Adrenal gland (tissue), 12 donors: ENCODE measurements around the gene KRT15. TPM values are rescaled to one million over a fixed set of nuclear protein-coding genes. Genes with fewer than 3 reads are reported as not detected.

Experiments
- DNase-seq, 7 donors: peaks; one replicate each; pipeline ENCODE4 v3.0.0-alpha.2; 2019 to 2020
- H3K27ac ChIP-seq, 5 donors: fragments of 200-600 bp; sonication (generic) in 4 of 5; 1 replicate in 3 of 5; 2 replicates in 2 of 5; pipeline versions ENCODE4 v1.5.1 to v1.8.0; 2016 to 2020; ENCODE audit warnings: mild to moderate bottlenecking in 1 of 5
- H3K27me3 ChIP-seq: fragments of 200-600 bp; 2 replicates; pipeline ENCODE4 v1.8.0; 2021
- H3K36me3 ChIP-seq, 2 donors: fragments of 200-600 bp; replicated peaks in 1 of 2; 1 replicate in 1 of 2; 2 replicates in 1 of 2; pipeline versions ENCODE4 v1.5.1 to v1.8.0; 2018 to 2022
- H3K4me1 ChIP-seq, 2 donors: fragments of 200-600 bp; replicated peaks in 1 of 2; 1 replicate in 1 of 2; 2 replicates in 1 of 2; pipeline versions ENCODE4 v1.5.1 to v1.8.0; 2018 to 2021
- H3K4me3 ChIP-seq, 4 donors: fragments of 200-600 bp; sonication (generic) in 3 of 4; one replicate each; pipeline ENCODE4 v1.5.1; 2016 to 2018
- H3K9me3 ChIP-seq, 3 donors: fragments of 200-600 bp; sonication (generic) in 1 of 3; replicated peaks in 1 of 3; 1 replicate in 2 of 3; 2 replicates in 1 of 3; pipeline versions ENCODE4 v1.5.1 to v1.8.0; 2016 to 2021
- POLR2A ChIP-seq, 2 donors: fragments of 450-650 bp; IDR thresholded peaks; one replicate each; pipeline ENCODE4 v1.6.1; 2017; ENCODE audit warnings: antibody characterized with exemption in 2 of 2, mild to moderate bottlenecking in 2 of 2, moderate library complexity in 1 of 2
- WGBS, 4 donors: extraction: QIAGEN DNeasy Blood & Tissue Kit in 2 of 4; methylation state at CpG; one replicate each; pipeline versions ENCODE4 v1.1.5 to v1.1.7; 2013 to 2017; 5-methylcytosine and 5-hydroxymethylcytosine counted together
- intact Hi-C, 2 donors: fragments of 100-400 bp; cut with DNase I; formaldehyde crosslinking; loops; one replicate each; pipeline versions ENCODE4 v1.14.1 to v1.15.0; 2022 to 2023
- polyA plus RNA-seq, 3 donors: library from polyadenylated mRNA; stranded (reverse); fragments of 200-250 nt in 2 of 3; fragments of 350-450 nt in 1 of 3; fragmentation: Illumina TruSeq in 1 of 3; extraction: RNeasy Lipid Tissue Mini Kit (QIAGEN cat#74804) in 1 of 3; gene quantifications; one replicate each; pipeline ENCODE4 v1.2.3, GENCODE V29; 2013 to 2014
- total RNA-seq, 9 donors: library from RNA; depleted of rRNA in 4 of 9; stranded (reverse); fragments of >200 nt in 4 of 9; fragments of 120-200 nt in 1 of 9; fragmentation: NEBNext Ultra II Directional in 1 of 9; extraction: Animal tissue kit (Norgen Biotek cat#: 25700) in 1 of 9; gene quantifications; one replicate each; pipeline versions ENCODE4 v1.1.0 to v1.2.4, GENCODE V29; 2013 to 2023
- TF ChIP-seq, protein P1 (sequence below), 6 experiments: fragments of 450-650 bp in 4 of 6; fragments of 200-600 bp in 2 of 6; sonication (generic) in 1 of 6; IDR thresholded peaks; 1 replicate in 5 of 6; 2 replicates in 1 of 6; pipeline versions ENCODE4 v1.5.1 to v1.8.0; 2016 to 2021; ENCODE audit warnings: antibody characterized with exemption in 6 of 6, mild to moderate bottlenecking in 2 of 6, moderate library complexity in 1 of 6
- donor health status: healthy with polysubstance abuse.
- donor health status: Bipolar disorder and iron deficiency.
- donor health status: DM: yes; HTN: yes; CAD: no.
- donor health status: DM: no; HTN: no; CAD: no.
- donor health status: DM: no; HTN: no; CAD: no.
- donor health status: DM: yes; HTN: yes; CAD: no.

Gene KRT15
- total and polyA plus RNA-seq, 12 donors = 0.18 to 0.88 (median 0.44) TPM; not detected in 8

DNA sequence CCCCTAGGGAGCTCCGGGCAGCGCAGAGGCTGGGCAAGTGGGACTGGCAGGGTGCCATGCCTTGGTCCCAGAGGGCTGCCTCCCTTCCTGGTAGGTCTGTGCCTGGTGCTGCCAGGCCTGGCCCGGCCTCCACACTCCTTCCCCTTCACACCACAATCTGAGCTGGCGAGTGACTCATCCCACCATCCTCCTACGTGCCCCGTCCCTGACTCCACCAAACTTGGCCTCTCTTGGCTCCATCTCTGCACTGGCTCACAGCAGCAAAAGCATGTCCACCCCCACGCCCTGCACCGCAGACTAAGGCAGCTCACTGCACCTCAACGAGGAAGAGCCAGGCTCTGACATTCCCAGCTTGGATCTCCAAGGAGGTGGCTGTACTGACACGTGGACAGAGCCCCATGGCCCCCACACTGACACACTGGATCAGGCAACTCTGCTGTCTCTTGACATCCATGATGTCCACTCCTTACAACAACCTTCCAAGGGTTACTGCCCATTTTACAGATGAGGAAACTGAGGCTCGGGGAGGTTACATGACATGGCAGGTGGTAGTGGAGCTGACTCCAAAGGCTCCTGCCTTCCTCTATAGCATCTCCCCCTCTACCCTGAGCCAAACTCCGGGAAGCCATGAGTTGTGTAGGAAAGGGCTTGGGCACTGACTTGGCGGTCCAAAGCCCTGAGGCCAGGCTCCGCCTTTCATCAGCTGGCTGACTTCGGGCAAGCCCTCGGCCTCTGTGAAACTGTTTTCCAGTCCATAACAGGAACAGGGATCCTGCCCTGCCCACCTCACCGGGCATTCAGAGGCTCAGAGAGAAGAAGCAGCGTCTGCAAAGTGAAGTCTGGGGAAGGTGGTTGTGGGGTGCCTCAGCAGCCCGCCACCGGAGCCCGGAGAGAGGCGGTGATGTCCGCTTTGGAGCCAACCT lies 29.5 kb upstream of the KRT15 start:
- peak; percentile 70 to 91 (median 87) for DNase-seq
- Histone ChIP-seq H3K27ac (peak overlapping the region in 2 of 5 donors; percentile 57 to 72), H3K36me3 (no peaks in the 10 kb centered on the region), H3K27me3 (no peaks in the 10 kb centered on the region), H3K9me3 (no peaks in the 10 kb centered on the region), H3K4me1 (peaks cover 15 to 19% of the 10 kb centered on the region in 2 donors), H3K4me3 (peak overlapping the region in 1 of 4 donors; percentile 26)
- TF ChIP-seq, protein P1, sequence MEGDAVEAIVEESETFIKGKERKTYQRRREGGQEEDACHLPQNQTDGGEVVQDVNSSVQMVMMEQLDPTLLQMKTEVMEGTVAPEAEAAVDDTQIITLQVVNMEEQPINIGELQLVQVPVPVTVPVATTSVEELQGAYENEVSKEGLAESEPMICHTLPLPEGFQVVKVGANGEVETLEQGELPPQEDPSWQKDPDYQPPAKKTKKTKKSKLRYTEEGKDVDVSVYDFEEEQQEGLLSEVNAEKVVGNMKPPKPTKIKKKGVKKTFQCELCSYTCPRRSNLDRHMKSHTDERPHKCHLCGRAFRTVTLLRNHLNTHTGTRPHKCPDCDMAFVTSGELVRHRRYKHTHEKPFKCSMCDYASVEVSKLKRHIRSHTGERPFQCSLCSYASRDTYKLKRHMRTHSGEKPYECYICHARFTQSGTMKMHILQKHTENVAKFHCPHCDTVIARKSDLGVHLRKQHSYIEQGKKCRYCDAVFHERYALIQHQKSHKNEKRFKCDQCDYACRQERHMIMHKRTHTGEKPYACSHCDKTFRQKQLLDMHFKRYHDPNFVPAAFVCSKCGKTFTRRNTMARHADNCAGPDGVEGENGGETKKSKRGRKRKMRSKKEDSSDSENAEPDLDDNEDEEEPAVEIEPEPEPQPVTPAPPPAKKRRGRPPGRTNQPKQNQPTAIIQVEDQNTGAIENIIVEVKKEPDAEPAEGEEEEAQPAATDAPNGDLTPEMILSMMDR (IDR thresholded peaks at IDR 0.05) = no peak
- TF ChIP-seq POLR2A (IDR thresholded peaks at IDR 0.05) = no peak
- intact Hi-C loops = loop anchor here in 1 of 2 donors (2.0 to 5.0 kb wide), 2 partner anchors 101 to 636 kb away; no protein-coding TSS in a partner anchor
- WGBS, 4 donors = 27 to 37% (median 32%) methylated on average over 10 to 23 of the region's 23 CpGs

DNA sequence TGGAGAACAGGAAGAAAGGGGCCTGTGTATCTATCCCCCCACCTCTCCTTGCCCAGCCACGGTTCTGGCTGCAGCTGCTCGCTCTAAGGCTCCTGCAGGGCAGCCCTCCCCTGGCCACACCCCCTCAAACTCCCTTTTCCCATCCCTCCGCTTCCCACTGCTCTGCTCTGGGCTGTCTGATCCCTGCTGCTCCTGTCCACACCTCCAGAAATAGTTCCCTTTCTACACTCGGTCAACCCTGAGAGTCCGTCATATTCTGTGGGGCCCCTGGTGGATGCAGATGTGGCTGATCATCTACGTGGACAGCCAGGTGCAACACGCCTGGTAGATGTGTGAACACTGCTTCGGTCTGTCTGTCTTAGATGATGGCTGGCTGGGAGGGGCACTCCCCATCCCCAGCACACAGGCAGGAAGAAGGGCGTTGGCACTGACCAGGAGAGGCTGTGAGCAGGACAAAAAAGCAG lies 28.7 kb upstream of the KRT15 start:
- Histone ChIP-seq H3K9me3 (no peaks in the 10 kb centered on the region), H3K36me3 (no peaks in the 10 kb centered on the region), H3K27ac (peak overlapping the region in 2 of 5 donors; percentile 57 to 72), H3K4me3 (no peak overlapping the region), H3K4me1 (peaks cover 15 to 19% of the 10 kb centered on the region in 2 donors), H3K27me3 (no peaks in the 10 kb centered on the region)
- no peak for DNase-seq
- TF ChIP-seq POLR2A (IDR thresholded peaks at IDR 0.05) = no peak
- TF ChIP-seq, protein P1 (IDR thresholded peaks at IDR 0.05) = no peak
- intact Hi-C loops = loop anchor here in 1 of 2 donors (5.0 kb wide), 1 partner anchor 635 kb away; no protein-coding TSS in a partner anchor
- 82 to 84% (median 83%) methylated on average over 9 of the region's 9 CpGs for WGBS, 4 donors

DNA sequence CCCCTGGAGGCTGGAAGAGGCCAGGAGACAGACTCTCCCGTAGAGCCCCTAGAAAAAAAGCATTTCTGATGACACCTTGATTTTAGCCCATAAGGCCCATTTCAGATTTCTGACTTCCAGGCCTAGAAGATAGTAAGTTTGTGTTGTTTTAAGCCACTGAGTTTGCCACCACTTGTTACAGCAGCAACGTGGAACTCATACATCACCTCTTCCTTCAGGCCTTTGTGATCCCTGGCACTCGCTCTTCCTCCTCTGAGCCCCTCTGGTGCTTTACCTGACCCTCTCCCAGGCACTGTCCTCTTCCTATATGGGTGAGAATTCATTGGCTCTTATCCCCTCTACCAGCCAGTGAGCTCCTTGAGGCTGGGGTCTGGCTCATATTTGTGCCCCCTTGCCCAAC lies 28.1 kb upstream of the KRT15 start:
- TF ChIP-seq, protein P1 (IDR thresholded peaks at IDR 0.05) = no peak
- TF ChIP-seq POLR2A (IDR thresholded peaks at IDR 0.05) = no peak
- Histone ChIP-seq H3K27ac (no peak overlapping the region), H3K36me3 (no peaks in the 10 kb centered on the region), H3K4me3 (no peak overlapping the region), H3K9me3 (no peaks in the 10 kb centered on the region), H3K4me1 (peaks cover 15 to 19% of the 10 kb centered on the region in 2 donors), H3K27me3 (no peaks in the 10 kb centered on the region)
- intact Hi-C loops = loop anchor here in 1 of 2 donors (5.0 kb wide), 1 partner anchor 635 kb away; no protein-coding TSS in a partner anchor
- DNase-seq = no peak
- WGBS, 4 donors = 97 to 100% (median 99%) methylated on average over 3 of the region's 3 CpGs

DNA sequence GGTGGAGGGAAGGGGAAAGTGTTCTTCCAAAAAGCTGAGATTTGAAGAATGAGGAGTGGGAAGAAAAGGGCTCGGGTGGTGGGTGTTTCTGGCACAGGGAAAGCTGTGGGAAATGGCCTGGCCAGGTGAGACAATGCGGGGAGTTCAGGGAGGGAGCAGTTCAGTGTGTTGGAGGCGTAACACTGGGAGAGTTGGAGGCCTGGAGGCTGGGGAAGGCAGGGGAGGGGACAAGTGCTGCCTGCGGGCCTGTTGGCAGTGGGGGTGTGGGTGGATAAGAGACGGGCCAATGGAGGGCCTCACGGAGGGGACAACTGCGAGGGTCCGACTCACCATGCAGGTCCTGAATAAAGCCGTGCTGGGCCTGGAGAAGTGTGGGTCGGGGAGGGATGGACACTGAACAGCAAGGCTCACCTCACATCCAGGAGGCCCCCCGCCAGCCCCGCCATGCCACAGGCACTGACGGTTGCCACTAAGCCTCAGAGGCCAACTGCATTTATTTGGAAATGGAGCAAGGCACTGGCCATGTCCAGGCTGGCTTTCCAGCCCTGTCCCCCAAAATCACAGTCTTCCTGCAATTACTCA lies 27.2 kb upstream of the KRT15 start:
- intact Hi-C loops = loop anchor here in 1 of 2 donors (5.0 kb wide), 1 partner anchor 634 kb away; no protein-coding TSS in a partner anchor
- Histone ChIP-seq H3K27me3 (no peaks in the 10 kb centered on the region), H3K36me3 (no peaks in the 10 kb centered on the region), H3K9me3 (no peaks in the 10 kb centered on the region), H3K27ac (no peak overlapping the region), H3K4me1 (peaks cover 15 to 19% of the 10 kb centered on the region in 2 donors), H3K4me3 (no peak overlapping the region)
- TF ChIP-seq POLR2A (IDR thresholded peaks at IDR 0.05) = no peak
- TF ChIP-seq, protein P1 (IDR thresholded peaks at IDR 0.05) = no peak
- 83 to 87% (median 85%) methylated on average over 10 to 13 of the region's 13 CpGs for WGBS, 4 donors
- no peak for DNase-seq
